Activated CD4-positive, alpha-beta T cell treated with anti-CD3 and anti-CD28 coated beads, Interleukin-10, Interleukin-2, amounts not matched to agents 100 ng/mL and 50 ng/mL, durations not matched to agents 16 hours and 8 hours (primary cell): ENCODE results near the gene ZSWIM9.

Source experiments
- DNase-seq: peaks from one replicate; pipeline ENCODE4 v3.0.0-alpha.2; 2020

Gene ZSWIM9

GRCh38 chr19:48169939-48170803, at the start of gene ZSWIM9, which contains the start of gene LIG1:
Gene ZSWIM9 (plus strand): TSS chr19:48170680. CDS start chr19:48171803, 1,123 bp downstream.
Gene LIG1 (minus strand): TSS chr19:48170344. CDS start chr19:48165566, 4,778 bp downstream.
- DNase-seq = peak; percentile 95

GRCh38 chr19:48121066-48121465, 49.4 kb upstream of the ZSWIM9 start:
- no peak for DNase-seq

GRCh38 chr19:48121909-48122371, 48.5 kb upstream of the ZSWIM9 start:
- DNase-seq = peak; percentile 29

GRCh38 chr19:48122421-48122820, 48.1 kb upstream of the ZSWIM9 start:
- no peak for DNase-seq

- peak; percentile 23 for DNase-seq
These were observed 46.4 kb upstream of the ZSWIM9 start for GRCh38 chr19:48123907-48124651.

GRCh38 chr19:48127561-48127960, 42.9 kb upstream of the ZSWIM9 start:
- DNase-seq = no peak

GRCh38 chr19:48133094-48133493, 37.4 kb upstream of the ZSWIM9 start:
- no peak for DNase-seq

GRCh38 chr19:48135411-48135810, 35.1 kb upstream of the ZSWIM9 start:
- DNase-seq = peak; percentile 26

GRCh38 chr19:48136547-48136946, 33.9 kb upstream of the ZSWIM9 start:
- no peak for DNase-seq

GRCh38 chr19:48137411-48137810, 33.1 kb upstream of the ZSWIM9 start:
- no peak for DNase-seq

GRCh38 chr19:48139053-48139452, 31.4 kb upstream of the ZSWIM9 start:
- DNase-seq = no peak

- DNase-seq = no peak
These were observed 22.8 kb upstream of the ZSWIM9 start for GRCh38 chr19:48147597-48148175.

GRCh38 chr19:48148576-48148975, 21.9 kb upstream of the ZSWIM9 start:
- DNase-seq = no peak

GRCh38 chr19:48149430-48149829, 21.1 kb upstream of the ZSWIM9 start:
- DNase-seq = no peak

- DNase-seq = peak; percentile 69
These were observed 17.9 kb upstream of the ZSWIM9 start for GRCh38 chr19:48152551-48152950.

GRCh38 chr19:48154003-48154402, 16.5 kb upstream of the ZSWIM9 start:
- DNase-seq = no peak

- no peak for DNase-seq
These were observed 12.2 kb upstream of the ZSWIM9 start for GRCh38 chr19:48158210-48158790.

- DNase-seq = no peak
These were observed 1.8 kb upstream of the ZSWIM9 start for GRCh38 chr19:48168689-48169088.

- DNase-seq = peak; percentile 91
These were observed 922 bp upstream of the ZSWIM9 start for GRCh38 chr19:48169578-48169938.

- DNase-seq = peak; percentile 8
These were observed 402 bp downstream of the ZSWIM9 start for GRCh38 chr19:48170817-48171347.

GRCh38 chr19:48171710-48172109, 1.2 kb downstream of the ZSWIM9 start:
- no peak for DNase-seq

- DNase-seq = no peak
These were observed 4.1 kb downstream of the ZSWIM9 start for GRCh38 chr19:48174445-48175030.
